ENCODE data around the gene ONECUT1. TPM values are rescaled to one million over a fixed set of nuclear protein-coding genes. Genes with fewer than 3 reads are reported as not detected.

The ONECUT1 gene
- total and polyA plus RNA-seq, 8 donors: not detected

- peak overlapping the region in 1 of 2 donors; percentile 38 for H3K4me3 ChIP-seq
- peaks cover 91 to 100% of the 10 kb centered on the region in 2 donors for H3K27me3 ChIP-seq
- ATAC-seq (peak; percentile 40), DNase-seq (peak in 1 of 4 donors; percentile 25)
- no peaks in the 10 kb centered on the region for H3K36me3 ChIP-seq
- no peaks in the 10 kb centered on the region for H3K9me3 ChIP-seq
- no peak for TF ChIP-seq CTCF (IDR thresholded peaks at IDR 0.05)
- intact Hi-C loops (cut with DNase I): no loop called here
- H3K4me1 ChIP-seq: peaks cover 9 to 28% of the 10 kb centered on the region in 2 donors
- H3K27ac ChIP-seq: no peak overlapping the region
Observed at GRCh38 chr15:52790941-52791751, 1.0 kb upstream of the ONECUT1 start.

DNA sequence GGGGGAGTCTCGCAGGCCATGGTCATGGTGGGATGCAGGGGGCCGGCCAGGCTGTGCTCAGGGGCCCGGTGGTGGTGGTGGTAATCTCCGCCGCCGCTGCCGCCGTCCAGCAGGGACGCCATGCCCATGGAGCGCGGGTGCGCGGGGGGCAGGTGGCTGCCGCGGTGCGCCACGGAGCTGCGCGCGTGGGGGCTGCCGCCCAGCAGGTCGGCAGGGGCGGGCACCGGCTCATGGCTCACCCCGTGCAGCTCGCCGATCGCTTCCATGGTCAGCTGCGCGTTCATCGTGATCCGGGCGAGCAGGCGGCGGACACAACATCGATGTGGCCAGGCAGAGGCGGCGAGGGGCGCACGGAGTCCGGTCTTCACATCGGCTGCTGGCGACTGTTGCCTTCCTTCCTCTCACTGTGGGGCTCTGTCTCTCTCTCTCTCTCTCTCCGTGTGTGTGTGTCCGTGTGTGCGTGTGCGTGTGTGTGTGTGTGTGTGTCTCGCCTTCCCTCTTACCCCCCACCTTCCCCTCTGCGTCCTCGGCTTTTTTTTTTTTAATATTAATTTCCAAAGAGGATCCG is 451 bp downstream of the ONECUT1 start:
- Histone ChIP-seq H3K27me3 (peaks cover 91 to 100% of the 10 kb centered on the region in 2 donors), H3K36me3 (no peaks in the 10 kb centered on the region), H3K9me3 (no peaks in the 10 kb centered on the region), H3K4me3 (peak overlapping the region; percentile 22 to 38), H3K27ac (no peak overlapping the region), H3K4me1 (peaks cover 9 to 35% of the 10 kb centered on the region in 2 donors)
- peak; percentile 9 for ATAC-seq
- intact Hi-C loops (cut with DNase I): no loop called here
- no peak for TF ChIP-seq CTCF (IDR thresholded peaks at IDR 0.05)
- DNase-seq: no peak

DNA sequence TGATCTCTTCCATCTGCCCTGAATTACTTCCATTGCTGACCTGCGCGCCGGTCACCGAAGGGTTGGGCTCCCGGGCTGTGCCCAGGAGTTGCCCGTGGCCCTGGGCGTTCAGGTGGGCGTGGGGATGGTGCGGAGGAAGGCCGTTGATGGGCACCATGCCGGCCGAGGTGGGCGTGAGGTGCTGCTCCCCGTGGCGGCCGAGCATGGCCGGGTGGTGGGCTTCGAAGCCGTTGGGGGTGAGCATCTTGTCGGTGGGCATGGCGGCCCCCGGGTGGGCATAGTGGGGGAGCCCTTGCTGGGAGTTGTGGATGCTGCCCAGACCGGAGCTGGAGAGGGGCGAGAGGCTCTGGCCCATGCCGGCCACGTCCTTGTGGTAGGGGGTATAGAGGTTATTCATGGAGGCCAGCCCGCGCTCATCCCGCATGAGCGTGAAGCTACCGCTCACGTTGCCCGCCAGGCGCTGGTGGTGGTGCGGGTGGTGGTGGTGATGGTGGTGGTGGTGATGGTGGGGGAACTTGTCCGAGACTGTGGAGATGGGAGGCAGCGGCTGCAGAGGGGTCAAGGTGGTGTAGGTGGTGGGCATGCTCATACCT is 1.0 kb downstream of the ONECUT1 start:
- intact Hi-C loops (cut with DNase I): no loop called here
- ATAC-seq (no peak), DNase-seq (no peak)
- no peak for TF ChIP-seq CTCF (IDR thresholded peaks at IDR 0.05)
- peak overlapping the region in 1 of 2 donors; percentile 38 for H3K4me3 ChIP-seq
- no peaks in the 10 kb centered on the region for H3K9me3 ChIP-seq
- H3K36me3 ChIP-seq: no peaks in the 10 kb centered on the region
- peaks cover 91 to 100% of the 10 kb centered on the region in 2 donors for H3K27me3 ChIP-seq
- H3K4me1 ChIP-seq: peaks cover 9 to 35% of the 10 kb centered on the region in 2 donors
- no peak overlapping the region for H3K27ac ChIP-seq

GRCh38 chr15:52788099-52788986 is 1.8 kb downstream of the ONECUT1 start:
- H3K27me3 ChIP-seq: peaks cover 91 to 100% of the 10 kb centered on the region in 2 donors

More at GRCh38 chr15:52788099-52788986, 1.8 kb downstream of the ONECUT1 start:
- no peaks in the 10 kb centered on the region for H3K9me3 ChIP-seq
- H3K4me3 ChIP-seq: no peak overlapping the region
- intact Hi-C loops (cut with DNase I): no loop called here
- no peaks in the 10 kb centered on the region for H3K36me3 ChIP-seq
- no peak for TF ChIP-seq CTCF (IDR thresholded peaks at IDR 0.05)
- peaks cover 9 to 41% of the 10 kb centered on the region in 2 donors for H3K4me1 ChIP-seq
- H3K27ac ChIP-seq: no peak overlapping the region
- no peak for DNase-seq
- no peak for ATAC-seq

Data from left lung (tissue), 10 donors.